K562 (cell line): Measurements from ENCODE around the gene DUSP3. TPM values are rescaled to one million over a fixed set of nuclear protein-coding genes. Genes with fewer than 3 reads are reported as not detected.

ENCODE experiments used
- BCOR ChIP-seq: fragments of 450-650 bp; IDR thresholded peaks from 2 replicates; pipeline ENCODE4 v1.6.1; 2016
- CREB1 ChIP-seq, 2 experiments: sonication (generic) in 1 of 2; formaldehyde crosslinking in 1 of 2; IDR thresholded peaks; 2 replicates each; pipeline versions ENCODE4 v1.6.1 to v1.8.0; 2012 to 2022; ENCODE audit warnings: inconsistent platforms in 1 of 2, mild to moderate bottlenecking in 1 of 2, missing genetic modification reagents in 1 of 2, moderate library complexity in 1 of 2
- GABPA ChIP-seq: fragments of 200-800 bp; sonication (Bioruptor generic); conservative IDR thresholded peaks from 2 replicates; pipeline ENCODE4 v1.6.1; 2016; ENCODE audit warnings: low read depth, missing genetic modification characterization, missing compliant biosample characterization
- MTF1 ChIP-seq: fragments of 250-450 bp; sonication (Bioruptor Pico); IDR thresholded peaks from 2 replicates; pipeline ENCODE4 v1.9.0; 2021; ENCODE audit warnings: moderate library complexity, mild to moderate bottlenecking, inconsistent platforms, borderline replicate concordance
- PKNOX1 ChIP-seq: fragments of 450-650 bp; IDR thresholded peaks from 2 replicates; pipeline ENCODE4 v1.6.1; 2016
- SFPQ ChIP-seq: fragments of 200-400 bp; formaldehyde crosslinking; IDR thresholded peaks from 2 replicates; pipeline ENCODE4 v1.6.1; 2017; ENCODE audit warnings: mild to moderate bottlenecking, low read depth, low read length, moderate library complexity
- USF1 ChIP-seq: sonication (generic); formaldehyde crosslinking; IDR thresholded peaks from 2 replicates; pipeline ENCODE4 v1.9.0; 2022; ENCODE audit warnings: mild to moderate bottlenecking, missing genetic modification reagents
- ZBTB12 ChIP-seq: fragments of 250-450 bp; sonication (Bioruptor Pico); IDR thresholded peaks from 2 replicates; pipeline ENCODE4 v1.4.0; 2020
- ZBTB40 ChIP-seq, 2 experiments: fragments of 450-650 bp in 1 of 2; sonication (generic) in 1 of 2; formaldehyde crosslinking in 1 of 2; IDR thresholded peaks; 2 replicates each; pipeline versions ENCODE4 v1.7.1 to v1.9.0; 2016 to 2022; ENCODE audit warnings: inconsistent platforms in 1 of 2, mild to moderate bottlenecking in 1 of 2, missing genetic modification reagents in 1 of 2
- ZEB2 ChIP-seq: fragments of 450-650 bp; IDR thresholded peaks from 2 replicates; pipeline ENCODE4 v1.6.1; 2016
- ZNF311 ChIP-seq: fragments of 250-450 bp; sonication (Bioruptor Pico); IDR thresholded peaks from 2 replicates; pipeline ENCODE4 v1.4.0; 2020; ENCODE audit warnings: mild to moderate bottlenecking, moderate library complexity
- ZNF316 ChIP-seq: fragments of 450-650 bp; IDR thresholded peaks from 2 replicates; pipeline ENCODE4 v1.6.1; 2016
- polyA plus RNA-seq, 8 experiments: library from polyadenylated mRNA; depleted of rRNA in 4 of 8; stranded (reverse) in 5 of 8; unstranded in 3 of 8; fragments of >200 nt; fragmentation: Nextera tagmentation in 2 of 8; fragmentation: Illumina TruSeq in 1 of 8; extraction: Ambion mirVana in 2 of 8; extraction: Trizol in 1 of 8; gene quantifications; 2 replicates each; pipeline versions ENCODE4 v1.2.1 to v1.2.3, GENCODE V29; 2011 to 2014; ENCODE audit warnings: inconsistent platforms in 1 of 8, missing spikeins in 1 of 8
- total RNA-seq, 7 experiments: library from RNA; depleted of rRNA in 6 of 7; stranded (reverse); fragments of >200 nt in 6 of 7; fragmentation: Illumina TruSeq in 2 of 7; extraction: Trizol in 2 of 7; gene quantifications; 2 replicates each; pipeline versions ENCODE4 v1.2.1 to v1.2.3, GENCODE V29; 2011 to 2021; ENCODE audit warnings: low replicate concordance in 1 of 7

Gene DUSP3
- total and polyA plus RNA-seq, 9 of the 15 experiments (the other 6 are each of a cell fraction or from before 2014, with no cell fraction given), result 4.1 to 19.8 (median 12.3) TPM

- TF ChIP-seq ZBTB40 (IDR thresholded peaks at IDR 0.05), result peak; percentile 64
- no peak for TF ChIP-seq ZBTB40 (CRISPR knock-in tag; IDR thresholded peaks at IDR 0.05)
- TF ChIP-seq ZBTB12 (CRISPR knock-in tag), result peak; percentile 40; the same call in 1 of the 2 replicates
- no peak for TF ChIP-seq ZEB2
- TF ChIP-seq MTF1 (CRISPR knock-in tag), result no peak
- TF ChIP-seq ZNF316, result no peak
- peak; percentile 52 for TF ChIP-seq GABPA (tag)
- TF ChIP-seq PKNOX1, result peak; percentile 41; the same call in 1 of the 2 replicates
- TF ChIP-seq SFPQ, result no peak
- TF ChIP-seq USF1 (CRISPR knock-in tag), result no peak
- TF ChIP-seq CREB1 (IDR thresholded peaks at IDR 0.05), result peak; percentile 65
- peak; percentile 59; the same call in 1 of the 2 replicates for TF ChIP-seq CREB1 (CRISPR knock-in tag; IDR thresholded peaks at IDR 0.05)
- no peak for TF ChIP-seq ZNF311 (CRISPR knock-in tag)
- no peak for TF ChIP-seq BCOR
Observed at GRCh38 chr17:43753493-43754129, 25.2 kb downstream of the DUSP3 start (continued).
